DND-41 (cell line): ENCODE results near the gene ZNF462.

ENCODE experiments used
- EZH2 ChIP-seq: IDR thresholded peaks from 3 replicates; pipeline ENCODE4 v1.6.1; 2012; ENCODE audit warnings: borderline replicate concordance, low read depth, mild to moderate bottlenecking, moderate library complexity, low read length, inconsistent platforms; ENCODE audit not compliant: severe bottlenecking
- TF ChIP-seq, protein P1 (sequence below): IDR thresholded peaks from 2 replicates; pipeline ENCODE4 v1.5.1; 2012; ENCODE audit warnings: borderline replicate concordance, low read length, moderate library complexity, mild to moderate bottlenecking; ENCODE audit not compliant: poor library complexity, severe bottlenecking; ENCODE audit errors: extremely low read depth

DNA sequence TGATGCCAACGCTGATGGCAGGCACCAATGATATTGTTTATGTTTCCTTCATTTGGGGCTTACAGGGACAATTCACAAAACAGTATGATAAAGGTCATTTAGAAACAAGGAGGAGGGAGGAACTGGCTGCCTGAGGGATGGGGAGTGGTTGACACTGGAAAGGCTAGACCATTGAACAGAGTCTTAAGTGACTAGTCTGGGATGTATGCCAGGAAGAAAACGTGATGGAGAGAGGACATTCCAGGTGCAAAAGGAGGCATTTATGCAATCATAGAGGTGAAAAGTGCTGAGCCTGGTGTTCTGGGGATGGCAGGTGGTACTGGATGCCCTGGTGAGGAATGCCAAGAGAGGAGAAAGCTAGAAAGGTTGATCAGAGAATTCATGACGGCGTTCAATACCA lies 153.4 kb downstream of the ZNF462 start:
- TF ChIP-seq, protein P1, sequence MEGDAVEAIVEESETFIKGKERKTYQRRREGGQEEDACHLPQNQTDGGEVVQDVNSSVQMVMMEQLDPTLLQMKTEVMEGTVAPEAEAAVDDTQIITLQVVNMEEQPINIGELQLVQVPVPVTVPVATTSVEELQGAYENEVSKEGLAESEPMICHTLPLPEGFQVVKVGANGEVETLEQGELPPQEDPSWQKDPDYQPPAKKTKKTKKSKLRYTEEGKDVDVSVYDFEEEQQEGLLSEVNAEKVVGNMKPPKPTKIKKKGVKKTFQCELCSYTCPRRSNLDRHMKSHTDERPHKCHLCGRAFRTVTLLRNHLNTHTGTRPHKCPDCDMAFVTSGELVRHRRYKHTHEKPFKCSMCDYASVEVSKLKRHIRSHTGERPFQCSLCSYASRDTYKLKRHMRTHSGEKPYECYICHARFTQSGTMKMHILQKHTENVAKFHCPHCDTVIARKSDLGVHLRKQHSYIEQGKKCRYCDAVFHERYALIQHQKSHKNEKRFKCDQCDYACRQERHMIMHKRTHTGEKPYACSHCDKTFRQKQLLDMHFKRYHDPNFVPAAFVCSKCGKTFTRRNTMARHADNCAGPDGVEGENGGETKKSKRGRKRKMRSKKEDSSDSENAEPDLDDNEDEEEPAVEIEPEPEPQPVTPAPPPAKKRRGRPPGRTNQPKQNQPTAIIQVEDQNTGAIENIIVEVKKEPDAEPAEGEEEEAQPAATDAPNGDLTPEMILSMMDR = no peak
- no peak for TF ChIP-seq EZH2
